GM13977 (cell line): ENCODE results near the gene MRPL44.
A peak's percentile ranks its signal among the peaks of the same experiment; 100 is the strongest.

Experiments
- DNase-seq: peaks from one replicate; pipeline ENCODE4 v3.0.0; 2012; ENCODE audit warnings: low spot score
- in situ Hi-C: fragments of 300-500 bp; cut with MboI; formaldehyde crosslinking; loops from one replicate; pipeline ENCODE4 v1.12.0; 2022; ENCODE audit warnings: low sequenced_read_pairs, low pct_unique_long_range_greater_than_20kb, mixed read lengths, inconsistent platforms; ENCODE audit not compliant: unreplicated experiment
- TF ChIP-seq, protein P1 (sequence below): IDR thresholded peaks from 2 replicates; pipeline ENCODE4 v1.5.1; 2012; ENCODE audit warnings: mild to moderate bottlenecking, control low read depth; ENCODE audit not compliant: insufficient read depth; ENCODE audit errors: extremely low read depth, missing control alignments

MRPL44 gene

GRCh38 chr2:223944166-223944702 lies 13.0 kb upstream of the MRPL44 start:
- TF ChIP-seq, protein P1, sequence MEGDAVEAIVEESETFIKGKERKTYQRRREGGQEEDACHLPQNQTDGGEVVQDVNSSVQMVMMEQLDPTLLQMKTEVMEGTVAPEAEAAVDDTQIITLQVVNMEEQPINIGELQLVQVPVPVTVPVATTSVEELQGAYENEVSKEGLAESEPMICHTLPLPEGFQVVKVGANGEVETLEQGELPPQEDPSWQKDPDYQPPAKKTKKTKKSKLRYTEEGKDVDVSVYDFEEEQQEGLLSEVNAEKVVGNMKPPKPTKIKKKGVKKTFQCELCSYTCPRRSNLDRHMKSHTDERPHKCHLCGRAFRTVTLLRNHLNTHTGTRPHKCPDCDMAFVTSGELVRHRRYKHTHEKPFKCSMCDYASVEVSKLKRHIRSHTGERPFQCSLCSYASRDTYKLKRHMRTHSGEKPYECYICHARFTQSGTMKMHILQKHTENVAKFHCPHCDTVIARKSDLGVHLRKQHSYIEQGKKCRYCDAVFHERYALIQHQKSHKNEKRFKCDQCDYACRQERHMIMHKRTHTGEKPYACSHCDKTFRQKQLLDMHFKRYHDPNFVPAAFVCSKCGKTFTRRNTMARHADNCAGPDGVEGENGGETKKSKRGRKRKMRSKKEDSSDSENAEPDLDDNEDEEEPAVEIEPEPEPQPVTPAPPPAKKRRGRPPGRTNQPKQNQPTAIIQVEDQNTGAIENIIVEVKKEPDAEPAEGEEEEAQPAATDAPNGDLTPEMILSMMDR, result no peak
- in situ Hi-C loops, result no loop called here
- peak; percentile 50 for DNase-seq

- TF ChIP-seq, protein P1, result no peak
- DNase-seq, result peak; percentile 95
- in situ Hi-C loops, result no loop called here
These were observed 12.3 kb upstream of the MRPL44 start, which contains the start of gene WDFY1 for GRCh38 chr2:223944703-223945531. Gene WDFY1 (minus strand): TSS chr2:223945335. CDS start chr2:223945284, 51 bp downstream.

GRCh38 chr2:223945755-223946154 lies 11.5 kb upstream of the MRPL44 start:
- in situ Hi-C loops, result no loop called here
- no peak for DNase-seq
- TF ChIP-seq, protein P1, result no peak

GRCh38 chr2:223947711-223948205 lies 9.5 kb upstream of the MRPL44 start:
- DNase-seq, result no peak
- in situ Hi-C loops, result no loop called here
- TF ChIP-seq, protein P1, result no peak

- in situ Hi-C loops, result no loop called here
- DNase-seq, result no peak
- TF ChIP-seq, protein P1, result peak; percentile 19
These were observed 7.9 kb upstream of the MRPL44 start for GRCh38 chr2:223949241-223949840.

GRCh38 chr2:223950448-223951347 lies 6.6 kb upstream of the MRPL44 start:
- in situ Hi-C loops, result loop anchor here (10.0 kb wide), 1 partner anchor 176 kb away; no protein-coding TSS in a partner anchor
- DNase-seq, result no peak
- TF ChIP-seq, protein P1, result no peak
